NT2/D1 (cell line): ENCODE data around the gene WWTR1.

ENCODE experiments used
- DNase-seq: peaks from one replicate; pipeline ENCODE4 v3.0.0-alpha.2; 2011; ENCODE audit warnings: low read depth, low spot score
- H3K27me3 ChIP-seq: 2 replicates; pipeline ENCODE4 v1.6.0; 2011; ENCODE audit warnings: mild to moderate bottlenecking; ENCODE audit not compliant: insufficient read length, insufficient read depth
- H3K36me3 ChIP-seq: 2 replicates; pipeline ENCODE4 v1.6.1; 2011; ENCODE audit warnings: mild to moderate bottlenecking, low read length, mixed read lengths; ENCODE audit not compliant: insufficient read depth, insufficient read length
- H3K4me1 ChIP-seq: 2 replicates; pipeline ENCODE4 v1.5.1; 2011; ENCODE audit not compliant: insufficient read depth, insufficient read length
- H3K4me3 ChIP-seq: 2 replicates; pipeline ENCODE4 v1.5.1; 2011; ENCODE audit warnings: low read depth; ENCODE audit not compliant: insufficient read length
- H3K9ac ChIP-seq: 2 replicates; pipeline ENCODE4 v1.6.0; 2011; ENCODE audit warnings: low read depth; ENCODE audit not compliant: insufficient read length
- H3K9me3 ChIP-seq: 2 replicates; pipeline ENCODE4 v1.5.1; 2011; ENCODE audit warnings: mild to moderate bottlenecking, low read length; ENCODE audit not compliant: insufficient read depth
- SUZ12 ChIP-seq: IDR thresholded peaks from 2 replicates; pipeline ENCODE4 v1.6.1; 2011; ENCODE audit not compliant: insufficient read length, insufficient read depth; ENCODE audit errors: extremely low read depth
- YY1 ChIP-seq: IDR thresholded peaks from 2 replicates; pipeline ENCODE4 v1.6.1; 2011; ENCODE audit not compliant: insufficient read length, insufficient read depth
- ZNF274 ChIP-seq: IDR thresholded peaks from 2 replicates; pipeline ENCODE4 v1.6.1; 2011; ENCODE audit warnings: mild to moderate bottlenecking, low read depth, low read length

The WWTR1 gene

GRCh38 chr3:149481056-149481455 lies 176.8 kb downstream of the WWTR1 start:
- Histone ChIP-seq H3K9me3 (no peaks in the 10 kb centered on the region), H3K27me3 (no peaks in the 10 kb centered on the region), H3K36me3 (no peaks in the 10 kb centered on the region), H3K4me3 (no peak overlapping the region), H3K9ac (no peak overlapping the region), H3K4me1 (no peaks in the 10 kb centered on the region)
- TF ChIP-seq ZNF274 = no peak
- TF ChIP-seq YY1 = no peak
- no peak for TF ChIP-seq SUZ12
- no peak for DNase-seq

- no peaks in the 10 kb centered on the region for H3K36me3 ChIP-seq
- H3K27me3 ChIP-seq = no peaks in the 10 kb centered on the region
- H3K9me3 ChIP-seq = no peaks in the 10 kb centered on the region
- peak; percentile 86 for DNase-seq
- H3K4me3 ChIP-seq = no peak overlapping the region
- H3K4me1 ChIP-seq = no peaks in the 10 kb centered on the region
- H3K9ac ChIP-seq = no peak overlapping the region
- TF ChIP-seq YY1 (no peak), ZNF274 (no peak), SUZ12 (no peak)
Measured at GRCh38 chr3:149480326-149481017, 177.4 kb downstream of the WWTR1 start.

GRCh38 chr3:149479621-149480325 lies 178.1 kb downstream of the WWTR1 start:
- DNase-seq = no peak
- no peaks in the 10 kb centered on the region for H3K4me1 ChIP-seq
- H3K36me3 ChIP-seq = no peaks in the 10 kb centered on the region
- H3K9me3 ChIP-seq = no peaks in the 10 kb centered on the region
- H3K9ac ChIP-seq = no peak overlapping the region
- no peaks in the 10 kb centered on the region for H3K27me3 ChIP-seq
- TF ChIP-seq SUZ12 (no peak), ZNF274 (no peak), YY1 (no peak)
- H3K4me3 ChIP-seq = no peak overlapping the region

GRCh38 chr3:149476225-149476624 lies 181.6 kb downstream of the WWTR1 start:
- no peak for DNase-seq
- H3K27me3 ChIP-seq = no peaks in the 10 kb centered on the region
- no peaks in the 10 kb centered on the region for H3K36me3 ChIP-seq
- TF ChIP-seq SUZ12 (no peak), ZNF274 (no peak), YY1 (no peak)
- no peaks in the 10 kb centered on the region for H3K4me1 ChIP-seq
- no peaks in the 10 kb centered on the region for H3K9me3 ChIP-seq
- H3K4me3 ChIP-seq = no peak overlapping the region
- no peak overlapping the region for H3K9ac ChIP-seq

GRCh38 chr3:149475451-149476060 lies 182.3 kb downstream of the WWTR1 start:
- Histone ChIP-seq H3K27me3 (no peaks in the 10 kb centered on the region), H3K9me3 (no peaks in the 10 kb centered on the region), H3K36me3 (no peaks in the 10 kb centered on the region), H3K9ac (no peak overlapping the region), H3K4me1 (no peaks in the 10 kb centered on the region), H3K4me3 (no peak overlapping the region)
- DNase-seq = no peak
- TF ChIP-seq ZNF274 = no peak
- no peak for TF ChIP-seq SUZ12
- no peak for TF ChIP-seq YY1

GRCh38 chr3:149474250-149474817 lies 183.5 kb downstream of the WWTR1 start, which contains the start of gene TM4SF4:
TSS of gene TM4SF4 (plus strand) at chr3:149474697. CDS start at chr3:149474878, 181 bp downstream.
- TF ChIP-seq ZNF274 (no peak), SUZ12 (no peak), YY1 (no peak)
- Histone ChIP-seq H3K36me3 (no peaks in the 10 kb centered on the region), H3K4me3 (no peak within 1 kb of the TSS), H3K9ac (no peak within 1 kb of the TSS), H3K9me3 (no peaks in the 10 kb centered on the region), H3K27me3 (no peaks in the 10 kb centered on the region), H3K4me1 (no peaks in the 10 kb centered on the region)
- no peak for DNase-seq
